Endothelial cell of umbilical vein (primary cell): ENCODE measurements around the gene PDE6C. TPM values are rescaled to one million over a fixed set of nuclear protein-coding genes. Genes with fewer than 3 reads are reported as not detected.

Experiments used
- BruUV-seq: library from RNA; stranded (reverse); fragments of 400-500 nt; replicated peaks from 2 replicates; lab custom pipeline; 2021; lab: Mats Ljungman, UMichigan
- CTCF ChIA-PET: fragments of 300-600, 350-600 bp; sonication (Branson Sonifier 250); formaldehyde crosslinking; loops from one replicate; lab custom pipeline; 2021; ENCODE audit warnings: antibody characterized with exemption, inconsistent platforms; lab: Charles Lee
- POLR2A ChIA-PET: fragments of 300-600, 350-600 bp; sonication (Branson Sonifier 250); formaldehyde crosslinking; loops from one replicate; lab custom pipeline; 2021; ENCODE audit warnings: antibody characterized with exemption, inconsistent platforms; lab: Charles Lee
- DNase-seq: peaks from one replicate; pipeline ENCODE4 v3.0.0-alpha.2; 2011; ENCODE audit warnings: low read depth, low spot score
- FAIRE-seq: peaks from 2 replicates; lab custom pipeline; 2011; peaks lifted over from hg19 to GRCh38; lab: Jason Lieb, UNC
- H2AFZ ChIP-seq: 2 replicates; pipeline ENCODE4 v1.6.0; 2012; ENCODE audit warnings: low read depth, low read length, control low read depth, inconsistent platforms
- H3K27ac ChIP-seq: 2 replicates; pipeline ENCODE4 v1.5.1; 2011; ENCODE audit warnings: low read depth, mild to moderate bottlenecking, control low read depth, low read length, moderate library complexity; ENCODE audit not compliant: insufficient read depth
- H3K27me3 ChIP-seq, 2 experiments: 2 replicates each; pipeline versions ENCODE4 v1.6.0 to v1.6.1; 2011; ENCODE audit warnings: low read length in 2 of 2, mixed read lengths in 1 of 2; ENCODE audit not compliant: control insufficient read depth in 2 of 2, insufficient read depth in 2 of 2
- H3K36me3 ChIP-seq, 2 experiments: 2 replicates in 1 of 2; 3 replicates in 1 of 2; pipeline ENCODE4 v1.5.1; 2011; ENCODE audit warnings: low read length in 2 of 2, mild to moderate bottlenecking in 1 of 2, moderate library complexity in 1 of 2; ENCODE audit not compliant: control insufficient read depth in 2 of 2, insufficient read depth in 2 of 2; ENCODE audit errors: extremely low read depth in 1 of 2
- H3K4me1 ChIP-seq: 3 replicates; pipeline ENCODE4 v1.5.1; 2011; ENCODE audit warnings: mild to moderate bottlenecking, low read length; ENCODE audit not compliant: control insufficient read depth, insufficient read depth; ENCODE audit errors: extremely low read depth
- H3K4me2 ChIP-seq: 2 replicates; pipeline ENCODE4 v1.6.1; 2011; ENCODE audit warnings: low read length, control low read depth, mixed read lengths; ENCODE audit not compliant: insufficient read depth
- H3K4me3 ChIP-seq, 3 experiments: fragments of 200-600 bp in 1 of 3; sonication (generic), shearing (Covaris generic) in 1 of 3; replicated peaks in 1 of 3; 2 replicates each; pipeline ENCODE4 v1.5.1; 2011 to 2016; ENCODE audit warnings: control low read depth in 3 of 3, low read length in 3 of 3, mild to moderate bottlenecking in 2 of 3, inconsistent platforms in 1 of 3, low read depth in 1 of 3, moderate library complexity in 1 of 3; ENCODE audit not compliant: insufficient read depth in 1 of 3
- H3K79me2 ChIP-seq: 2 replicates; pipeline ENCODE4 v1.6.0; 2012; ENCODE audit warnings: low read length, inconsistent platforms; ENCODE audit not compliant: control insufficient read depth, insufficient read depth
- H3K9ac ChIP-seq: replicated peaks from 2 replicates; pipeline ENCODE3; 2011; ENCODE audit warnings: low read length, control low read depth; ENCODE audit not compliant: insufficient read depth; ENCODE audit errors: extremely low read depth
- H3K9me1 ChIP-seq: replicated peaks from 3 replicates; pipeline ENCODE4 v1.6.0; 2011; ENCODE audit warnings: mild to moderate bottlenecking, low read length; ENCODE audit not compliant: control insufficient read depth, insufficient read depth; ENCODE audit errors: extremely low read depth
- H3K9me3 ChIP-seq: replicated peaks from 2 replicates; pipeline ENCODE4 v1.5.1; 2012; ENCODE audit warnings: low read length, inconsistent platforms; ENCODE audit not compliant: control insufficient read depth, insufficient read depth
- H4K20me1 ChIP-seq: replicated peaks from 2 replicates; pipeline ENCODE3; 2011; ENCODE audit warnings: mild to moderate bottlenecking, low read length; ENCODE audit not compliant: control insufficient read depth, insufficient read depth; ENCODE audit errors: extremely low read depth
- JUN ChIP-seq: IDR thresholded peaks from 2 replicates; pipeline ENCODE4 v1.6.1; 2011; ENCODE audit warnings: borderline replicate concordance, low read depth; ENCODE audit not compliant: insufficient read length, insufficient read depth
- MAX ChIP-seq: IDR thresholded peaks from 2 replicates; pipeline ENCODE4 v1.6.1; 2011; ENCODE audit not compliant: insufficient read depth, insufficient read length
- POLR2A ChIP-seq: IDR thresholded peaks from 2 replicates; pipeline ENCODE4 v1.6.1; 2012; ENCODE audit warnings: low read depth, mild to moderate bottlenecking, control low read depth, low read length
- dilution Hi-C: fragments of 300-500 bp; cut with MboI; formaldehyde crosslinking; loops from one replicate; pipeline ENCODE4 v1.15.0; 2019; ENCODE audit warnings: low sequenced_read_pairs; ENCODE audit not compliant: extremely low pct_ligation_motif_present
- intact Hi-C: fragments of 100-400 bp; cut with micrococcal nuclease; formaldehyde crosslinking; loops from one replicate; pipeline ENCODE4 v1.10.0; 2022
- polyA plus RNA-seq, 4 experiments: library from polyadenylated mRNA; depleted of rRNA in 3 of 4; stranded (reverse) in 3 of 4; unstranded in 1 of 4; fragments of >200 nt; gene quantifications; 2 replicates each; pipeline versions ENCODE4 v1.2.1 to v1.2.3, GENCODE V29; 2011 to 2012; ENCODE audit warnings: missing spikeins in 1 of 4
- total RNA-seq: library from RNA; stranded (reverse); gene quantifications from 2 replicates; pipeline ENCODE4 v1.2.3, GENCODE V29; 2021

Gene PDE6C
- total and polyA plus RNA-seq, 2 donors (not counting 3 experiments of a cell fraction or from before 2014, with no cell fraction given) = not detected

GRCh38 chr10:93678386-93678785 is 66.0 kb downstream of the PDE6C start:
- FAIRE-seq (no peak), DNase-seq (no peak)
- H3K9ac ChIP-seq = no peak overlapping the region
- TF ChIP-seq POLR2A (no peak), MAX (no peak)
- no peak overlapping the region for H2AFZ ChIP-seq
- H3K27me3 ChIP-seq = no peaks in the 10 kb centered on the region
- ChIA-PET POLR2A (no interaction called here), CTCF (interaction anchor here (1.3 to 9.8 kb wide), 4 partner anchors 8 to 167 kb away, joined by 3 to 239 read pairs (median 4); no protein-coding TSS in a partner anchor)
- H3K4me2 ChIP-seq = no peak overlapping the region
- no peaks in the 10 kb centered on the region for H3K9me1 ChIP-seq
- H4K20me1 ChIP-seq = no peaks in the 10 kb centered on the region
- intact Hi-C loops (no loop called here), dilution Hi-C loops (no loop called here)
- no peak overlapping the region for H3K4me3 ChIP-seq
- no peaks in the 10 kb centered on the region for H3K79me2 ChIP-seq
- H3K27ac ChIP-seq = no peak overlapping the region
- no peaks in the 10 kb centered on the region for H3K4me1 ChIP-seq
- H3K9me3 ChIP-seq = no peaks in the 10 kb centered on the region
- no TSS peak for BruUV-seq
- peaks cover 3 to 5% of the 10 kb centered on the region in 2 experiments for H3K36me3 ChIP-seq

- Histone ChIP-seq H3K9me3 (no peaks in the 10 kb centered on the region), H3K79me2 (no peaks in the 10 kb centered on the region), H3K27ac (no peak overlapping the region), H3K4me2 (no peak overlapping the region), H2AFZ (no peak overlapping the region), H3K4me1 (no peaks in the 10 kb centered on the region), H3K4me3 (no peak overlapping the region), H3K36me3 (peaks cover 3 to 5% of the 10 kb centered on the region in 2 experiments), H4K20me1 (no peaks in the 10 kb centered on the region), H3K27me3 (no peaks in the 10 kb centered on the region), H3K9ac (no peak overlapping the region), H3K9me1 (no peaks in the 10 kb centered on the region)
- POLR2A ChIA-PET = no interaction called here
- intact Hi-C loops (no loop called here), dilution Hi-C loops (no loop called here)
- CTCF ChIA-PET = interaction anchor here (0.8 to 9.8 kb wide), 7 partner anchors 8 to 168 kb away, joined by 3 to 239 read pairs (median 4); no protein-coding TSS in a partner anchor
- BruUV-seq = no TSS peak
- no peak for DNase-seq
- no peak for FAIRE-seq
- TF ChIP-seq JUN = no peak
Measured at GRCh38 chr10:93678805-93679587, 66.7 kb downstream of the PDE6C start.
